Measurements from ENCODE around the gene PDHB. TPM values are rescaled to one million over a fixed set of nuclear protein-coding genes. Genes with fewer than 3 reads are reported as not detected.

The PDHB gene
- total RNA-seq, 2 donors from 2014 or later, result 121 to 146 TPM

GRCh38 chr3:58411851-58412830 lies 21.5 kb downstream of the PDHB start:
- intact Hi-C loops (cut with DNase I), result loop anchor here (5.0 kb wide), 3 partner anchors 80 to 225 kb away; partner anchors contain the start of gene PXK (in 2 of the 2)
- DNase-seq (no peak), ATAC-seq (peak in 1 of 2 donors; percentile 25)

- intact Hi-C loops (cut with DNase I), result loop anchor here (5.0 kb wide), 3 partner anchors 79 to 224 kb away; partner anchors contain the start of gene PXK (in 2 of the 2)
- DNase-seq (no peak), ATAC-seq (no peak)
Observed at GRCh38 chr3:58411036-58411435, 22.6 kb downstream of the PDHB start.

GRCh38 chr3:58409663-58410062 lies 24.0 kb downstream of the PDHB start:
- ATAC-seq, result no peak
- intact Hi-C loops (cut with DNase I), result loop anchor here (5.0 kb wide), 3 partner anchors 77 to 222 kb away; partner anchors contain the start of gene PXK (in 2 of the 2)
- no peak for DNase-seq

GRCh38 chr3:58408906-58409305 lies 24.7 kb downstream of the PDHB start:
- ATAC-seq (no peak), DNase-seq (no peak)
- intact Hi-C loops (cut with DNase I), result no loop called here

- intact Hi-C loops (cut with DNase I), result no loop called here
- DNase-seq (no peak), ATAC-seq (peak in 1 of 2 donors; percentile 64)
Observed at GRCh38 chr3:58404396-58404795, 29.2 kb downstream of the PDHB start.

- intact Hi-C loops (cut with DNase I), result no loop called here
- DNase-seq (no peak), ATAC-seq (no peak)
Observed at GRCh38 chr3:58403513-58404109, 30.0 kb downstream of the PDHB start.

GRCh38 chr3:58398669-58399333 lies 34.8 kb downstream of the PDHB start:
- no peak for DNase-seq
- intact Hi-C loops (cut with DNase I), result loop anchor here in 1 of 2 donors (5.0 kb wide), 1 partner anchor 66 kb away; the partner anchor contains the start of gene PXK
- ATAC-seq, result peak; percentile 73 to 81

- no peak for DNase-seq
- no peak for ATAC-seq
Observed at GRCh38 chr3:58394339-58394738, 39.3 kb downstream of the PDHB start.

GRCh38 chr3:58392181-58392580 lies 41.5 kb downstream of the PDHB start:
- no peak for DNase-seq
- intact Hi-C loops (cut with DNase I), result no loop called here
- no peak for ATAC-seq

More at GRCh38 chr3:58394339-58394738, 39.3 kb downstream of the PDHB start:
- intact Hi-C loops (cut with DNase I), result no loop called here

- intact Hi-C loops (cut with DNase I), result no loop called here
- no peak for ATAC-seq
- no peak for DNase-seq
Observed at GRCh38 chr3:58391156-58391865, 42.3 kb downstream of the PDHB start.

GRCh38 chr3:58388550-58389091 lies 45.0 kb downstream of the PDHB start:
- ATAC-seq (no peak), DNase-seq (no peak)
- intact Hi-C loops (cut with DNase I), result no loop called here

GRCh38 chr3:58387650-58388546 lies 45.7 kb downstream of the PDHB start:
- DNase-seq (no peak), ATAC-seq (peak in 1 of 2 donors; percentile 7)
- intact Hi-C loops (cut with DNase I), result no loop called here

- DNase-seq (peak; percentile 53), ATAC-seq (peak; percentile 65 to 73)
Observed at GRCh38 chr3:58386626-58387365, 46.8 kb downstream of the PDHB start.

GRCh38 chr3:58384381-58385090 lies 49.1 kb downstream of the PDHB start:
- ATAC-seq, result no peak
- no peak for DNase-seq
- intact Hi-C loops (cut with DNase I), result no loop called here

More at GRCh38 chr3:58386626-58387365, 46.8 kb downstream of the PDHB start:
- intact Hi-C loops (cut with DNase I), result no loop called here

GRCh38 chr3:58383904-58384303 lies 49.7 kb downstream of the PDHB start:
- peak; percentile 22 for DNase-seq
- intact Hi-C loops (cut with DNase I), result no loop called here

GRCh38 chr3:58383476-58383875 lies 50.2 kb downstream of the PDHB start:
- ATAC-seq (no peak), DNase-seq (no peak)
- intact Hi-C loops (cut with DNase I), result no loop called here

More at GRCh38 chr3:58383904-58384303, 49.7 kb downstream of the PDHB start:
- peak; percentile 57 to 84 for ATAC-seq
